Psoas muscle (tissue), 8 donors: ENCODE measurements around the gene TCP1. TPM values are rescaled to one million over a fixed set of nuclear protein-coding genes. Genes with fewer than 3 reads are reported as not detected.

Source experiments
- ATAC-seq, 4 donors: fragments of 200-7000 bp; cut with Tn5 transposase; one replicate each; pipeline ENCODE4 v1.9.1; 2020; ENCODE audit warnings: moderate library complexity in 3 of 4, mild to moderate bottlenecking in 2 of 4
- DNase-seq, 2 donors: peaks; one replicate each; pipeline ENCODE4 v3.0.0-alpha.2; 2020
- H3K27ac ChIP-seq: fragments of 200-600 bp; one replicate; pipeline ENCODE4 v1.8.0; 2022
- H3K27me3 ChIP-seq, 3 donors: fragments of 200-600 bp in 1 of 3; one replicate each; pipeline versions ENCODE4 v1.6.1 to v1.8.0; 2013 to 2022; ENCODE audit warnings: low read length in 2 of 3, mild to moderate bottlenecking in 2 of 3, moderate library complexity in 1 of 3; ENCODE audit not compliant: insufficient read depth in 3 of 3
- H3K36me3 ChIP-seq, 2 donors: fragments of 200-600 bp in 1 of 2; one replicate each; pipeline versions ENCODE4 v1.6.1 to v1.8.0; 2013 to 2022; ENCODE audit warnings: low read depth in 1 of 2, mild to moderate bottlenecking in 1 of 2, moderate library complexity in 1 of 2; ENCODE audit not compliant: insufficient read depth in 1 of 2
- H3K4me1 ChIP-seq: fragments of 200-600 bp; one replicate; pipeline ENCODE4 v1.8.0; 2022
- H3K4me3 ChIP-seq: fragments of 200-600 bp; one replicate; pipeline ENCODE4 v1.8.0; 2022; ENCODE audit warnings: mild to moderate bottlenecking
- H3K9me3 ChIP-seq: fragments of 200-600 bp; one replicate; pipeline ENCODE4 v1.8.0; 2022
- WGBS, 3 donors: extraction: QIAGEN DNeasy Blood & Tissue Kit; methylation state at CpG; one replicate each; pipeline versions ENCODE4 v1.1.6 to v1.1.7; 2013; 5-methylcytosine and 5-hydroxymethylcytosine counted together
- intact Hi-C, 2 donors: fragments of 100-400 bp; cut with DNase I; formaldehyde crosslinking; loops; one replicate each; pipeline versions ENCODE4 v1.11.0 to v1.14.2; 2022
- polyA plus RNA-seq, 3 donors: library from polyadenylated mRNA; stranded (reverse); fragments of 200-250 nt; gene quantifications; one replicate each; pipeline ENCODE4 v1.2.3, GENCODE V29; 2013
- total RNA-seq, 4 donors: library from RNA; stranded (reverse); fragmentation: NEBNext Ultra II Directional in 2 of 4; extraction: Animal tissue kit (Norgen Biotek cat#: 25700) in 2 of 4; gene quantifications; one replicate each; pipeline versions ENCODE4 v1.2.1 to v1.2.4, GENCODE V29; 2021 to 2023
- TF ChIP-seq, protein P1 (sequence below): fragments of 200-600 bp; IDR thresholded peaks from one replicate; pipeline ENCODE4 v1.8.0; 2022; ENCODE audit warnings: antibody characterized with exemption
- donor health status: healthy with polysubstance abuse.
- donor health status: DM: no; HTN: no; CAD: no; lungs with moderate emphysema.
- donor health status: Bipolar disorder and iron deficiency.
- donor health status: healthy.
- donor health status: DM: yes; HTN: yes; CAD: no.
- donor health status: DM: no; HTN: no; CAD: no.
- donor health status: DM: no; HTN: no; CAD: no.
- donor health status: DM: yes; HTN: yes; CAD: no.

Gene TCP1
- total and polyA plus RNA-seq, 7 donors, result 153 to 307 (median 215) TPM

DNA sequence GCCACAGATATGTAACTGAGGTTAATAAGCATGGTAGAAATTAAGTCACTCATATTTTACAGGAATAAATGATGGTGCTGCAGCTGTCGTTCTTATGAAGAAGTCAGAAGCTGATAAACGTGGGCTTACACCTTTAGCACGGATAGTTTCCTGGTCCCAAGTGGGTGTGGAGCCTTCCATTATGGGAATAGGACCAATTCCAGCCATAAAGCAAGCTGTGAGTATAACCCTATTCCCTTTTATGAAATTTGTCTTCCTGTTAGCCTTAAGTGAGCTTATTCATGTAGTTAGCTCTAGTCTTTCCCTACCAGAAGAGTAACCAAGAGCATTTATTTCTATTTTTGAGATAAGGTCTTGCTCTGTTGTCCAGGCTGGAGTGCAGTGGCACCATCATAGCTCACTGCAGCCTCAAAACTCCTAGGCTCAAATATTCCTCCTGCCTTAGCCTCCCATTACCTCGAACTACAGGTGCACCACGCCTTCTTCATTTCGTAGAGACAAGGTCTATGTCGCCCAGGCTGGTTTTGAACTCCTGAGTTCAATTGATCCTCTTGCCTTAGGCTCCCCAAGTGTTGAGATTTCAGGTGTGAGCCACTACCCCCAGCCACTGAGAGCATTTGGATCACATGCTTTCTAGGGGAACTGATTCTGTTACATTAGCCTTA, 12.0 kb downstream of the TCP1 start:
- H3K27ac ChIP-seq, result no peak overlapping the region
- no peaks in the 10 kb centered on the region for H3K9me3 ChIP-seq
- peak in 1 of 4 donors; percentile 23 for ATAC-seq
- H3K4me1 ChIP-seq, result peaks cover 8% of the 10 kb centered on the region
- no peak overlapping the region for H3K4me3 ChIP-seq
- intact Hi-C loops, result no loop called here
- 75 to 81% (median 76%) methylated on average over 7 of the region's 7 CpGs for WGBS, 3 donors
- no peaks in the 10 kb centered on the region for H3K27me3 ChIP-seq
- no peak for DNase-seq
- TF ChIP-seq, protein P1, sequence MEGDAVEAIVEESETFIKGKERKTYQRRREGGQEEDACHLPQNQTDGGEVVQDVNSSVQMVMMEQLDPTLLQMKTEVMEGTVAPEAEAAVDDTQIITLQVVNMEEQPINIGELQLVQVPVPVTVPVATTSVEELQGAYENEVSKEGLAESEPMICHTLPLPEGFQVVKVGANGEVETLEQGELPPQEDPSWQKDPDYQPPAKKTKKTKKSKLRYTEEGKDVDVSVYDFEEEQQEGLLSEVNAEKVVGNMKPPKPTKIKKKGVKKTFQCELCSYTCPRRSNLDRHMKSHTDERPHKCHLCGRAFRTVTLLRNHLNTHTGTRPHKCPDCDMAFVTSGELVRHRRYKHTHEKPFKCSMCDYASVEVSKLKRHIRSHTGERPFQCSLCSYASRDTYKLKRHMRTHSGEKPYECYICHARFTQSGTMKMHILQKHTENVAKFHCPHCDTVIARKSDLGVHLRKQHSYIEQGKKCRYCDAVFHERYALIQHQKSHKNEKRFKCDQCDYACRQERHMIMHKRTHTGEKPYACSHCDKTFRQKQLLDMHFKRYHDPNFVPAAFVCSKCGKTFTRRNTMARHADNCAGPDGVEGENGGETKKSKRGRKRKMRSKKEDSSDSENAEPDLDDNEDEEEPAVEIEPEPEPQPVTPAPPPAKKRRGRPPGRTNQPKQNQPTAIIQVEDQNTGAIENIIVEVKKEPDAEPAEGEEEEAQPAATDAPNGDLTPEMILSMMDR, result no peak
- peaks cover 12 to 67% of the 10 kb centered on the region in 2 donors for H3K36me3 ChIP-seq

DNA sequence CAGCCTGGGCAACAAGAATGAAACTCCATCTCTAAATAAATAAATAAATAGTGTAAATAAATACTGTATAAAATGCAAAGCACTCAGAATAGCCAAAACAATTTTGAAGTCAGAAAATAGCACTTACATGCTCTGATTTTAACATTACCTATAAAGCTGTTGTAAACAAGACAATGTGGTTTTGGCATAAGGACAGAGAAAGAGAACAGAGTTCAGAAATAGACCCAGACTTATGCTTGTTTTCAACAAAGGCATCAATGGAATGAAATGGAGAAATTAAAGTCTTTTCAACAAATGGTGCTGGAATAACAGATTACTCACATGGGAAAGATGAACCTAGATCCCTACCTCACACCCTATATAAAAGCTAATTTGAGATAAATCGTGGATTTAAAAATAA, 17.2 kb downstream of the TCP1 start:
- ATAC-seq (no peak), DNase-seq (no peak)
- TF ChIP-seq, protein P1, result no peak
- Histone ChIP-seq H3K27ac (no peak overlapping the region), H3K27me3 (no peaks in the 10 kb centered on the region), H3K4me3 (no peak overlapping the region), H3K4me1 (no peaks in the 10 kb centered on the region), H3K36me3 (peaks cover 8 to 51% of the 10 kb centered on the region in 2 donors), H3K9me3 (no peaks in the 10 kb centered on the region)
- 0 to 52% (median 0%) methylated on average over 1 of the region's 1 CpG for WGBS, 3 donors
- intact Hi-C loops, result no loop called here

DNA sequence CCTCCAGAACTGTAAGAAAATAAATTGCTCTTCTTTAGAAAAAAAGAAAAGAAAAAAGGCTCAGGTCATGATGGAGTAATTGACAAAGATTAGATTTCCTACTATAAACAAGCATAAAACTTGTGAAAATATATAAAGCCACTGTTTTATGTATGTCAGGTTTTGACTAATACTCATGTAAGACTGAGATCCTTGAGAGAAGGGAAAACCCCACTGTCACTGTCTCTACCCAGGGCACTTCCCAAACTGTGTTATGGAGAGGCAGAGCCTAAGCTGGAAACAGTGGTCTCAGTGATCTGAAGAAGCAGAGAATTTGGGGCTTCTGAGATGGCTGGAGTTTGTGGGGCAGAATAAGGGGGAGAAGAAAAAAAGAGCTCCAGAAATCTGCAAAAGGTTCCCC, 19.9 kb downstream of the TCP1 start:
- intact Hi-C loops, result no loop called here
- H3K4me3 ChIP-seq, result no peak overlapping the region
- no peaks in the 10 kb centered on the region for H3K9me3 ChIP-seq
- H3K4me1 ChIP-seq, result no peaks in the 10 kb centered on the region
- H3K27ac ChIP-seq, result no peak overlapping the region
- no peak for DNase-seq
- peaks cover 8 to 52% of the 10 kb centered on the region in 2 donors for H3K36me3 ChIP-seq
- TF ChIP-seq, protein P1, result no peak
- ATAC-seq, result no peak
- H3K27me3 ChIP-seq, result no peaks in the 10 kb centered on the region

DNA sequence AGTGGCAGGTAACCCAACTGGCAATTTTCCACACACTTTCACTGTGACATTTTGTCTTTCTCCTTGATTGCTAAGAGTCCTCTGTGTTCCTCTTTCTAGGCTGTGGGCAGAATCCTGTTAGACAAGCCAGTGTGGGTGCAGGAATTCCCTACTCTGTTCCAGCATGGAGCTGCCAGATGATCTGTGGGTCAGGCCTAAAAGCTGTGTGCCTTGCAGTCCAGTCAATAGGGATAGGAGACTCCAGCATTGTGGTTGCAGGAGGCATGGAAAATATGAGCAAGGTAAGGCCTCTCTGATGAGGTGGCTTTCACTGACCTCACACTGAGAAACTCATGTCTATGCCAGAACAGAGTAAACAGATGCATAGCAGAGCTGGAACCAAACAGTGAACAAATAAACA, 22.5 kb downstream of the TCP1 start:
- no peaks in the 10 kb centered on the region for H3K27me3 ChIP-seq
- H3K36me3 ChIP-seq, result peaks cover 8 to 52% of the 10 kb centered on the region in 2 donors
- TF ChIP-seq, protein P1, result no peak
- no peak overlapping the region for H3K27ac ChIP-seq
- DNase-seq (no peak), ATAC-seq (no peak)
- peaks cover 3% of the 10 kb centered on the region for H3K4me1 ChIP-seq
- no peak overlapping the region for H3K4me3 ChIP-seq
- intact Hi-C loops, result no loop called here
- H3K9me3 ChIP-seq, result no peaks in the 10 kb centered on the region

DNA sequence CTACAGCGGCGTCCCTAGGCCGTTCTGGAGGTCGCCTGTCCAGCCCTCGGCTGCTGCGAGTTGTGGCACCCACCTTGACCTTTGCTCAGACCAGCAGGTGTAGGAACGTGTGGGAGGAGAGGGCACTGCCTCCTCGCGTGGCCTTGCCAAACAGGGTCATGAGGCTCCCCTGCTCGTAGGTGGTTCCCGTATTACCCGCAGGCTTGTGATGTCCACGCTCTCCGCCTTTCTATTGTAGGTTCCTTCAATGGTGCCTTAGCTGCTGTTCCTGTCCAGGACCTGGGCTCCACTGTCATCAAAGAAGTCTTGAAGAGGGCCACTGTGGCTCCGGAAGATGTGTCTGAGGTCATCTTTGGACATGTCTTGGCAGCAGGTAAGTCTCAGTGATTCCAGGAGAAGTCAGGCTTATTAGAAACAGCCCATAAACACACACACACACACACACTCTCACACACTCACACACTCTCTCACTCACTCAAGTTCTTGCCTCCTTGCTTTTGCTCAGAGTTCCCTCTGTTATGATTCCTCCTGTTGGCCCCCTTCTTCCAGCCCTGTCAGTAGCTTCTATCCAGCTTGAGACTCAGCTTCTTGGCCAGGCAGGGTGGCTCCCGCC, 26.6 kb downstream of the TCP1 start:
- Histone ChIP-seq H3K27me3 (no peaks in the 10 kb centered on the region), H3K4me1 (peaks cover 16% of the 10 kb centered on the region), H3K9me3 (no peaks in the 10 kb centered on the region), H3K36me3 (peaks cover 0 to 41% of the 10 kb centered on the region in 2 donors), H3K27ac (peak overlapping the region; percentile 87), H3K4me3 (peak overlapping the region; percentile 99)
- no peak for ATAC-seq
- DNase-seq, result peak in 1 of 2 donors; percentile 54
- 12 to 15% (median 14%) methylated on average over 16 of the region's 16 CpGs for WGBS, 3 donors
- intact Hi-C loops, result no loop called here
- TF ChIP-seq, protein P1, result no peak
